Right lobe of liver (tissue), 6 donors: ENCODE measurements around the gene CYP4B1. TPM values are rescaled to one million over a fixed set of nuclear protein-coding genes. Genes with fewer than 3 reads are reported as not detected.

ENCODE experiments used
- ATAC-seq, 4 donors: fragments of 200-7000 bp; cut with Tn5 transposase; one replicate each; pipeline ENCODE4 v1.9.1; 2020; ENCODE audit warnings: mild to moderate bottlenecking in 4 of 4, moderate library complexity in 4 of 4
- DNase-seq, 3 donors: peaks; one replicate each; pipeline ENCODE4 v3.0.0-alpha.2; 2020
- H3K27ac ChIP-seq, 3 donors: fragments of 200-600 bp; one replicate each; pipeline ENCODE4 v1.8.0; 2022
- H3K27me3 ChIP-seq, 2 donors: fragments of 200-600 bp; one replicate each; pipeline ENCODE4 v1.8.0; 2022
- H3K36me3 ChIP-seq, 4 donors: fragments of 200-600 bp; sonication (generic) in 1 of 4; one replicate each; pipeline versions ENCODE4 v1.5.1 to v1.8.0; 2017 to 2022; ENCODE audit warnings: control low read depth in 1 of 4
- H3K4me1 ChIP-seq, 4 donors: fragments of 200-600 bp; sonication (generic) in 1 of 4; one replicate each; pipeline versions ENCODE4 v1.5.1 to v1.8.0; 2017 to 2022; ENCODE audit warnings: control low read depth in 1 of 4
- H3K4me3 ChIP-seq, 3 donors: fragments of 200-600 bp; one replicate each; pipeline ENCODE4 v1.8.0; 2022
- H3K9me3 ChIP-seq, 4 donors: fragments of 200-600 bp; sonication (generic) in 1 of 4; one replicate each; pipeline versions ENCODE4 v1.5.1 to v1.8.0; 2017 to 2022; ENCODE audit warnings: control low read depth in 1 of 4
- POLR2A ChIP-seq: fragments of 450-650 bp; IDR thresholded peaks from one replicate; pipeline ENCODE4 v1.6.1; 2017; ENCODE audit warnings: antibody characterized with exemption, mild to moderate bottlenecking
- WGBS: methylation state at CpG from one replicate; pipeline ENCODE4 v1.1.6; 2018; ENCODE audit warnings: low coverage, low lambda C conversion rate; ENCODE audit not compliant: insufficient coverage; ENCODE audit errors: missing lambda C conversion rate; 5-methylcytosine and 5-hydroxymethylcytosine counted together
- intact Hi-C, 2 donors: fragments of 100-400 bp; cut with DNase I; formaldehyde crosslinking; loops; one replicate each; pipeline versions ENCODE4 v1.11.2 to v1.14.1; 2022
- total RNA-seq, 6 experiments: library from RNA; depleted of rRNA in 2 of 6; stranded (reverse); fragments of >200 nt in 2 of 6; fragmentation: NEBNext Ultra II Directional in 3 of 6; extraction: Animal tissue kit (Norgen Biotek cat#: 25700) in 3 of 6; gene quantifications; one replicate each; pipeline versions ENCODE4 v1.1.0 to v1.2.4, GENCODE V29; 2016 to 2023
- TF ChIP-seq, protein P1 (sequence below), 4 donors: fragments of 200-600 bp in 3 of 4; fragments of 450-650 bp in 1 of 4; IDR thresholded peaks; one replicate each; pipeline versions ENCODE4 v1.5.1 to v1.8.0; 2016 to 2022; ENCODE audit warnings: antibody characterized with exemption in 4 of 4, mild to moderate bottlenecking in 2 of 4
- donor health status: DM: no; HTN: yes; CAD: no.
- donor health status: DM: no; HTN: no; CAD: no.
- donor health status: DM: no; HTN: no; CAD: no.
- donor health status: DM: no; HTN: yes; CAD: no.
- donor health status: DM: no; HTN: yes; CAD: no.

CYP4B1 gene
- total RNA-seq, 6 experiments from 2014 or later: 0.62 TPM; not detected in 5

DNA sequence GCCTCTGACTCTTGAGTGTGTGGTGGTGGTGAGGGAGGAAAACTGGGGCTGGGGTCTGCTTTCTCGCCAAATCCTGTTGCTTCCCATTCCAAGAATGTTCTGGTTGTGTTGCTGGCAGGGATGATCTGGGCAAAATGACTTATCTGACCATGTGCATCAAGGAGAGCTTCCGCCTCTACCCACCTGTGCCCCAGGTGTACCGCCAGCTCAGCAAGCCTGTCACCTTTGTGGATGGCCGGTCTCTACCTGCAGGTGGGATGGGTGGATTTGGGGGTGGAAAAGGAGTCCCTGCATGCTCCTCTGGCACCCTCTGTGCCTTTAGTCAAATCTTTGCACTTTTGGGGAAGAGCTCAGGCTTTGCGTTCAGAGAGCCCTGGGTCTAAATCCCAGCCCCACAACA, 18.1 kb downstream of the CYP4B1 start:
- no peak for DNase-seq
- WGBS: 80% methylated on average over 1 of the region's 5 CpGs
- Histone ChIP-seq H3K36me3 (no peaks in the 10 kb centered on the region), H3K4me3 (no peak overlapping the region), H3K27ac (no peak overlapping the region), H3K27me3 (no peaks in the 10 kb centered on the region), H3K9me3 (no peaks in the 10 kb centered on the region), H3K4me1 (no peaks in the 10 kb centered on the region)
- intact Hi-C loops: no loop called here
- ATAC-seq: no peak
- TF ChIP-seq, protein P1, sequence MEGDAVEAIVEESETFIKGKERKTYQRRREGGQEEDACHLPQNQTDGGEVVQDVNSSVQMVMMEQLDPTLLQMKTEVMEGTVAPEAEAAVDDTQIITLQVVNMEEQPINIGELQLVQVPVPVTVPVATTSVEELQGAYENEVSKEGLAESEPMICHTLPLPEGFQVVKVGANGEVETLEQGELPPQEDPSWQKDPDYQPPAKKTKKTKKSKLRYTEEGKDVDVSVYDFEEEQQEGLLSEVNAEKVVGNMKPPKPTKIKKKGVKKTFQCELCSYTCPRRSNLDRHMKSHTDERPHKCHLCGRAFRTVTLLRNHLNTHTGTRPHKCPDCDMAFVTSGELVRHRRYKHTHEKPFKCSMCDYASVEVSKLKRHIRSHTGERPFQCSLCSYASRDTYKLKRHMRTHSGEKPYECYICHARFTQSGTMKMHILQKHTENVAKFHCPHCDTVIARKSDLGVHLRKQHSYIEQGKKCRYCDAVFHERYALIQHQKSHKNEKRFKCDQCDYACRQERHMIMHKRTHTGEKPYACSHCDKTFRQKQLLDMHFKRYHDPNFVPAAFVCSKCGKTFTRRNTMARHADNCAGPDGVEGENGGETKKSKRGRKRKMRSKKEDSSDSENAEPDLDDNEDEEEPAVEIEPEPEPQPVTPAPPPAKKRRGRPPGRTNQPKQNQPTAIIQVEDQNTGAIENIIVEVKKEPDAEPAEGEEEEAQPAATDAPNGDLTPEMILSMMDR (IDR thresholded peaks at IDR 0.05): no peak
- no peak for TF ChIP-seq POLR2A

DNA sequence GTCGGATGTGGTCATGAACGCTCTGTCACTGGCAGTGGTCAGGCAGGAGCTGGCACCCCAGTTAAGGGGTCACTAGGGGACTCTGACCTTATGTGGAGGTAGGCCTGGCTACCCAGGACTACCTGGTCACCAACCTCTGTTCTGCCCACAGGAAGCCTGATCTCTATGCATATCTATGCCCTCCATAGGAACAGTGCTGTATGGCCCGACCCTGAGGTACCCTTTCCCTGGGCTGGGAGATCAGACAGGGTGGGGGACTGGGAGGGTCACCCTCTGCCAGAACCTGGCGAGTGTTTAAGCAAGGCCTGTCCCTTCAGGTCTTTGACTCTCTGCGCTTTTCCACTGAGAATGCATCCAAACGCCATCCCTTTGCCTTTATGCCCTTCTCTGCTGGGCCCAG, 19.0 kb downstream of the CYP4B1 start:
- no peak for TF ChIP-seq POLR2A
- TF ChIP-seq, protein P1 (IDR thresholded peaks at IDR 0.05): no peak
- Histone ChIP-seq H3K4me1 (no peaks in the 10 kb centered on the region), H3K36me3 (no peaks in the 10 kb centered on the region), H3K27ac (no peak overlapping the region), H3K4me3 (no peak overlapping the region), H3K27me3 (no peaks in the 10 kb centered on the region), H3K9me3 (no peaks in the 10 kb centered on the region)
- WGBS: no CpG with 5 or more reads among the region's 6 CpGs
- intact Hi-C loops: no loop called here
- no peak for ATAC-seq
- DNase-seq: no peak

DNA sequence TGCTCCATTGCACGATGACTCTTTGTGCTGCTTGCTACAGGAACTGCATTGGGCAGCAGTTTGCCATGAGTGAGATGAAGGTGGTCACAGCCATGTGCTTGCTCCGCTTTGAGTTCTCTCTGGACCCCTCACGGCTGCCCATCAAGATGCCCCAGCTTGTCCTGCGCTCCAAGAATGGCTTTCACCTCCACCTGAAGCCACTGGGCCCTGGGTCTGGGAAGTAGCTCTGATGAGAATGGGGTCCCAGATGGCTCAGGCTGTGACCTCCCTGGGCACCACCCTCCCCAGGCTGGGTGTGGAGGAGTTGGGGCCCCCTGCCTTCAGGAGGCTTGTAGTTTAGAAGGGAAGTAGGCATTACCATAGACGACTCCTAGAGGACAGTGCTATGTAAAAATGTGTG, 19.7 kb downstream of the CYP4B1 start:
- intact Hi-C loops: no loop called here
- no peak for TF ChIP-seq POLR2A
- TF ChIP-seq, protein P1 (IDR thresholded peaks at IDR 0.05): no peak
- H3K27ac ChIP-seq: no peak overlapping the region
- no peaks in the 10 kb centered on the region for H3K36me3 ChIP-seq
- no peak for DNase-seq
- no peak for ATAC-seq
- H3K4me3 ChIP-seq: no peak overlapping the region
- no peaks in the 10 kb centered on the region for H3K4me1 ChIP-seq
- no peaks in the 10 kb centered on the region for H3K27me3 ChIP-seq
- H3K9me3 ChIP-seq: no peaks in the 10 kb centered on the region
- 78% methylated on average over 4 of the region's 5 CpGs for WGBS

DNA sequence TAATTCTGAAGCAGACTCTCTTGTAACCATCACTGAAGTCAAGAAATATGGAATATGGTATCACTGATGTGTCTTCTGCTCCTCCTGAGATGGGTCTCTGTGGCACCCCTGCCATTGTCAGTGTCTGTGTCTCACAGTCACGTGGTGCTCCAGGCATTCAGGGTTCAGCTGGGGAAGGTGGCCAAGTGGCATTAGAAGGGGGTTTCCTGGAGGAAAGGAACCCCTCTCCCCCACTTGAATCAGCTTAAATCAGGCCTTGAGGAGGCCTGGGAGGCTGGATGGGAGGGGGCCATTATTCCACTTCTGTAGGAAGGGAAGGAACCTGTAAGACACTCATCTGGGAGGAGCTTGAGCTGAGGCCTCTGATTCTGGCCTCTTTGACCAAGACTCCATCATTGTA, 20.5 kb downstream of the CYP4B1 start:
- Histone ChIP-seq H3K27me3 (no peaks in the 10 kb centered on the region), H3K36me3 (no peaks in the 10 kb centered on the region), H3K4me1 (no peaks in the 10 kb centered on the region), H3K9me3 (no peaks in the 10 kb centered on the region), H3K27ac (no peak overlapping the region), H3K4me3 (no peak overlapping the region)
- intact Hi-C loops: no loop called here
- no CpG with 5 or more reads among the region's 1 CpG for WGBS
- no peak for ATAC-seq
- DNase-seq: no peak
- TF ChIP-seq, protein P1 (IDR thresholded peaks at IDR 0.05): no peak
- TF ChIP-seq POLR2A: no peak

DNA sequence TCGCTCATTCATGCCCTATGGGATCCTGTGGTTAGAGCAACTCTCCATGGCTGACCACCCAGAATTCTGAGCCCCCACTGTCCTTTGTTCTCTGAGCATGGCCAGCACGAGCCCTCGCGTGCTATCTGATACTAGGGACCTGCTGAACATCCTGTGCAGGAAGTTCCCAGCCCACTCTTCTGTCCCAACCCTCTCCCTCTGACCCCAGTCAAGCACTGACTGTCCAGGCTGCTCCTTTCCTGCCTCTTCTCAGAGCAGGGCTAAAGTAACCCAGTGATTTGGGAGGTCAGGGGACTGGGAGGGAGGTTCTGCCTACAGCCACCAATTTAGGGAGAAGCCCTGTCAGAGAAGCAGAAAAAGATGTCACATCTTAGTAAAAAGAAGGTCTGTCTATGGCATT, 21.2 kb downstream of the CYP4B1 start:
- Histone ChIP-seq H3K36me3 (no peaks in the 10 kb centered on the region), H3K9me3 (no peaks in the 10 kb centered on the region), H3K27ac (no peak overlapping the region), H3K27me3 (no peaks in the 10 kb centered on the region), H3K4me3 (no peak overlapping the region), H3K4me1 (no peaks in the 10 kb centered on the region)
- DNase-seq (no peak), ATAC-seq (peak in 1 of 4 donors; percentile 55)
- intact Hi-C loops: no loop called here
- WGBS: 56% methylated on average over 3 of the region's 4 CpGs
- TF ChIP-seq, protein P1 (IDR thresholded peaks at IDR 0.05): no peak
- no peak for TF ChIP-seq POLR2A
